HepG2 (cell line): Measurements from ENCODE around the gene ALOX12. TPM values are rescaled to one million over a fixed set of nuclear protein-coding genes. Genes with fewer than 3 reads are reported as not detected.

Experiments
- AHR ChIP-seq: IDR thresholded peaks from 2 replicates; pipeline ENCODE4 v1.6.1; 2018; ENCODE audit warnings: missing genetic modification reagents, missing compliant biosample characterization
- CBX5 ChIP-seq: sonication (generic); formaldehyde crosslinking; IDR thresholded peaks from 2 replicates; pipeline ENCODE4 v1.4.0; 2020; ENCODE audit warnings: missing genetic modification reagents, borderline replicate concordance
- KDM5B ChIP-seq: sonication (generic); formaldehyde crosslinking; IDR thresholded peaks from 2 replicates; pipeline ENCODE4 v1.4.0; 2020; ENCODE audit warnings: missing genetic modification reagents, mild to moderate bottlenecking, borderline replicate concordance
- MAZ ChIP-seq, 2 experiments: sonication (generic) in 1 of 2; formaldehyde crosslinking in 1 of 2; IDR thresholded peaks; 2 replicates each; pipeline versions ENCODE4 v1.5.0 to v1.6.1; 2012 to 2020; ENCODE audit warnings: low read depth in 2 of 2, mild to moderate bottlenecking in 2 of 2, borderline replicate concordance in 1 of 2, improper control_type of control experiment in 1 of 2, low read length in 1 of 2, missing genetic modification reagents in 1 of 2, moderate library complexity in 1 of 2
- NCOA2 ChIP-seq: sonication (generic); formaldehyde crosslinking; IDR thresholded peaks from 2 replicates; pipeline ENCODE4 v1.8.0; 2022; ENCODE audit warnings: inconsistent platforms
- RFXANK ChIP-seq: IDR thresholded peaks from 2 replicates; pipeline ENCODE4 v1.6.1; 2016
- SPEN ChIP-seq: sonication (generic); formaldehyde crosslinking; IDR thresholded peaks from 2 replicates; pipeline ENCODE4 v1.5.1; 2020; ENCODE audit warnings: low read depth, mild to moderate bottlenecking, missing genetic modification reagents
- SRY ChIP-seq: sonication (generic); formaldehyde crosslinking; IDR thresholded peaks from 2 replicates; pipeline ENCODE4 v1.8.0; 2022; ENCODE audit warnings: mild to moderate bottlenecking, missing genetic modification reagents
- TBP ChIP-seq: sonication (generic); formaldehyde crosslinking; IDR thresholded peaks from 2 replicates; pipeline ENCODE4 v1.5.0; 2020; ENCODE audit warnings: missing genetic modification reagents
- ZC3H13 ChIP-seq: sonication (generic); formaldehyde crosslinking; IDR thresholded peaks from 2 replicates; pipeline ENCODE4 v1.8.1; 2023; ENCODE audit warnings: mild to moderate bottlenecking, missing genetic modification reagents, moderate library complexity
- ZNF879 ChIP-seq: sonication (generic); formaldehyde crosslinking; IDR thresholded peaks from 2 replicates; pipeline ENCODE4 v1.8.1; 2023; ENCODE audit warnings: missing genetic modification reagents
- polyA plus RNA-seq, 8 experiments: library from polyadenylated mRNA; depleted of rRNA in 3 of 8; stranded (reverse) in 7 of 8; unstranded in 1 of 8; fragments of >200 nt; fragmentation: Illumina TruSeq in 4 of 8; extraction: Trizol in 4 of 8; gene quantifications; 2 replicates each; pipeline versions ENCODE4 v1.2.1 to v1.2.3, GENCODE V29; 2011 to 2016; ENCODE audit warnings: low read depth in 4 of 8, missing spikeins in 1 of 8, mixed read lengths in 1 of 8; ENCODE audit not compliant: insufficient read depth in 1 of 8
- total RNA-seq, 5 experiments: library from RNA; depleted of rRNA; stranded (reverse); fragments of >200 nt; fragmentation: Illumina TruSeq; extraction: Trizol; gene quantifications; 2 replicates each; pipeline ENCODE4 v1.2.3, GENCODE V29; 2016; ENCODE audit warnings: low read depth in 1 of 5
- TF ChIP-seq, protein P1 (sequence below): sonication (generic); formaldehyde crosslinking; IDR thresholded peaks from 2 replicates; pipeline ENCODE4 v1.5.0; 2020; ENCODE audit warnings: mild to moderate bottlenecking, missing genetic modification reagents
- TF ChIP-seq, protein P2 (sequence below): IDR thresholded peaks from 2 replicates; pipeline ENCODE4 v1.4.0; 2020; ENCODE audit warnings: mild to moderate bottlenecking, missing genetic modification reagents
- TF ChIP-seq, protein P3 (sequence below): sonication (generic); formaldehyde crosslinking; IDR thresholded peaks from 2 replicates; pipeline ENCODE4 v1.4.0; 2020; ENCODE audit warnings: missing genetic modification reagents

ALOX12 gene
- total and polyA plus RNA-seq, 2 of the 13 experiments (the other 11 are each of a cell fraction or from before 2014, with no cell fraction given) = not detected

DNA sequence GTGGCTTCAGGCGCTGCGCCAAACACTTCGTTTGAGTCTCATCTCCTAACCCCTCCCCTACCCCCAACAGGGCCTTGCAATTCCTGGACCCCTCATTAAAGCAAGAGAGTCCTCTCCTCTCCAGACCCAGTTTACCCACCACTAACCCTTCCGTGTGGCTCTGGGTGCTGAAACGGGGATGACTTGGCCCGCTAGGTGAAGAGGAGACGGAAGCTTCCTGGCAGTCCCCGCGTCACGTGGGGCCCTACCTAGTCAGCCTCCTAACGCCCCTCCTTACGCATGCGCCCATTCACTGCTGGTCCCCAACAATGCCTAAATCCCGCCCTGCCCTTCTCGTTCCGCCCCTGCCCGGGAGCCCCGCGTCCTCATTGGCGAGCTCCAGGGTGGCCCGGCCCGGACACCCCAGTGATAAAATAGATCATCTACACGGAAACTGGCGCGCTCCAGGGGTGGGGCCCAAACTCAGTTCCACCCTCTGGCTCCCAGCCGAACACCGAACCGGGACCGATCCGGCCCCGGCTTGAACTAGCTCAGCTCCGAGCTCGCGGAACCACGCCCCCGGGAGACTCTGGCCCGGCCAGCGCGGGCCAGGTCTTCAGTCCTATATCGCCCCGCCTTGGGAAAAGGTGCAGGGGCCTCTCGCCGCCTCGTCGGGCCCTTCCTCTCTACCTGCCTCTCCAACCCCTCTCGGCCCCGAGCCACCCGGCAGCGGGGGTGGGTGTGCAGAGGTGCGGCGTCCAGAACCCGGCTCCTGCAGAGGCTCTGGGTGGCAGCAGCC is 39.9 kb downstream of the ALOX12 start, which contains the start of gene SLC16A13 (continued):
- TF ChIP-seq, protein P1, sequence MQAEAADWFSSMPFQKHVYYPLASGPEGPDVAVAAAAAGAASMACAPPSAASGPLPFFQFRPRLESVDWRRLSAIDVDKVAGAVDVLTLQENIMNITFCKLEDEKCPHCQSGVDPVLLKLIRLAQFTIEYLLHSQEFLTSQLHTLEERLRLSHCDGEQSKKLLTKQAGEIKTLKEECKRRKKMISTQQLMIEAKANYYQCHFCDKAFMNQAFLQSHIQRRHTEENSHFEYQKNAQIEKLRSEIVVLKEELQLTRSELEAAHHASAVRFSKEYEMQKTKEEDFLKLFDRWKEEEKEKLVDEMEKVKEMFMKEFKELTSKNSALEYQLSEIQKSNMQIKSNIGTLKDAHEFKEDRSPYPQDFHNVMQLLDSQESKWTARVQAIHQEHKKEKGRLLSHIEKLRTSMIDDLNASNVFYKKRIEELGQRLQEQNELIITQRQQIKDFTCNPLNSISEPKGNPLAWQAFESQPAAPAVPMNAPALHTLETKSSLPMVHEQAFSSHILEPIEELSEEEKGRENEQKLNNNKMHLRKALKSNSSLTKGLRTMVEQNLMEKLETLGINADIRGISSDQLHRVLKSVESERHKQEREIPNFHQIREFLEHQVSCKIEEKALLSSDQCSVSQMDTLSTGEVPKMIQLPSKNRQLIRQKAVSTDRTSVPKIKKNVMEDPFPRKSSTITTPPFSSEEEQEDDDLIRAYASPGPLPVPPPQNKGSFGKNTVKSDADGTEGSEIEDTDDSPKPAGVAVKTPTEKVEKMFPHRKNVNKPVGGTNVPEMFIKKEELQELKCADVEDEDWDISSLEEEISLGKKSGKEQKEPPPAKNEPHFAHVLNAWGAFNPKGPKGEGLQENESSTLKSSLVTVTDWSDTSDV (CRISPR knock-in tag) = peak; percentile 77; the same call in 1 of the 2 replicates
- TF ChIP-seq RFXANK (CRISPR knock-in tag) = 0 out of 2 replicates have a peak, but pooled peaks have one; percentile 53
- no peak for TF ChIP-seq ZNF879 (CRISPR knock-in tag)
- TF ChIP-seq ZC3H13 (CRISPR knock-in tag) = 0 out of 2 replicates have a peak, but pooled peaks have one; percentile 29
- TF ChIP-seq CBX5 (CRISPR knock-in tag) = peak; percentile 23; the same call in 1 of the 2 replicates
- TF ChIP-seq KDM5B (CRISPR knock-in tag) = peak; percentile 66; the same call in 1 of the 2 replicates
- TF ChIP-seq AHR (CRISPR knock-in tag) = peak; percentile 72
- peak; percentile 13; the same call in 1 of the 2 replicates for TF ChIP-seq NCOA2 (CRISPR knock-in tag)
- TF ChIP-seq, protein P2, sequence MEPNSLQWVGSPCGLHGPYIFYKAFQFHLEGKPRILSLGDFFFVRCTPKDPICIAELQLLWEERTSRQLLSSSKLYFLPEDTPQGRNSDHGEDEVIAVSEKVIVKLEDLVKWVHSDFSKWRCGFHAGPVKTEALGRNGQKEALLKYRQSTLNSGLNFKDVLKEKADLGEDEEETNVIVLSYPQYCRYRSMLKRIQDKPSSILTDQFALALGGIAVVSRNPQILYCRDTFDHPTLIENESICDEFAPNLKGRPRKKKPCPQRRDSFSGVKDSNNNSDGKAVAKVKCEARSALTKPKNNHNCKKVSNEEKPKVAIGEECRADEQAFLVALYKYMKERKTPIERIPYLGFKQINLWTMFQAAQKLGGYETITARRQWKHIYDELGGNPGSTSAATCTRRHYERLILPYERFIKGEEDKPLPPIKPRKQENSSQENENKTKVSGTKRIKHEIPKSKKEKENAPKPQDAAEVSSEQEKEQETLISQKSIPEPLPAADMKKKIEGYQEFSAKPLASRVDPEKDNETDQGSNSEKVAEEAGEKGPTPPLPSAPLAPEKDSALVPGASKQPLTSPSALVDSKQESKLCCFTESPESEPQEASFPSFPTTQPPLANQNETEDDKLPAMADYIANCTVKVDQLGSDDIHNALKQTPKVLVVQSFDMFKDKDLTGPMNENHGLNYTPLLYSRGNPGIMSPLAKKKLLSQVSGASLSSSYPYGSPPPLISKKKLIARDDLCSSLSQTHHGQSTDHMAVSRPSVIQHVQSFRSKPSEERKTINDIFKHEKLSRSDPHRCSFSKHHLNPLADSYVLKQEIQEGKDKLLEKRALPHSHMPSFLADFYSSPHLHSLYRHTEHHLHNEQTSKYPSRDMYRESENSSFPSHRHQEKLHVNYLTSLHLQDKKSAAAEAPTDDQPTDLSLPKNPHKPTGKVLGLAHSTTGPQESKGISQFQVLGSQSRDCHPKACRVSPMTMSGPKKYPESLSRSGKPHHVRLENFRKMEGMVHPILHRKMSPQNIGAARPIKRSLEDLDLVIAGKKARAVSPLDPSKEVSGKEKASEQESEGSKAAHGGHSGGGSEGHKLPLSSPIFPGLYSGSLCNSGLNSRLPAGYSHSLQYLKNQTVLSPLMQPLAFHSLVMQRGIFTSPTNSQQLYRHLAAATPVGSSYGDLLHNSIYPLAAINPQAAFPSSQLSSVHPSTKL (CRISPR knock-in tag) = peak; percentile 9; the same call in 1 of the 2 replicates
- TF ChIP-seq SRY = 0 out of 2 replicates have a peak, but pooled peaks have one; percentile 10
- peak; percentile 77 for TF ChIP-seq SPEN
- no peak for TF ChIP-seq TBP (CRISPR knock-in tag)
- TF ChIP-seq, protein P3, sequence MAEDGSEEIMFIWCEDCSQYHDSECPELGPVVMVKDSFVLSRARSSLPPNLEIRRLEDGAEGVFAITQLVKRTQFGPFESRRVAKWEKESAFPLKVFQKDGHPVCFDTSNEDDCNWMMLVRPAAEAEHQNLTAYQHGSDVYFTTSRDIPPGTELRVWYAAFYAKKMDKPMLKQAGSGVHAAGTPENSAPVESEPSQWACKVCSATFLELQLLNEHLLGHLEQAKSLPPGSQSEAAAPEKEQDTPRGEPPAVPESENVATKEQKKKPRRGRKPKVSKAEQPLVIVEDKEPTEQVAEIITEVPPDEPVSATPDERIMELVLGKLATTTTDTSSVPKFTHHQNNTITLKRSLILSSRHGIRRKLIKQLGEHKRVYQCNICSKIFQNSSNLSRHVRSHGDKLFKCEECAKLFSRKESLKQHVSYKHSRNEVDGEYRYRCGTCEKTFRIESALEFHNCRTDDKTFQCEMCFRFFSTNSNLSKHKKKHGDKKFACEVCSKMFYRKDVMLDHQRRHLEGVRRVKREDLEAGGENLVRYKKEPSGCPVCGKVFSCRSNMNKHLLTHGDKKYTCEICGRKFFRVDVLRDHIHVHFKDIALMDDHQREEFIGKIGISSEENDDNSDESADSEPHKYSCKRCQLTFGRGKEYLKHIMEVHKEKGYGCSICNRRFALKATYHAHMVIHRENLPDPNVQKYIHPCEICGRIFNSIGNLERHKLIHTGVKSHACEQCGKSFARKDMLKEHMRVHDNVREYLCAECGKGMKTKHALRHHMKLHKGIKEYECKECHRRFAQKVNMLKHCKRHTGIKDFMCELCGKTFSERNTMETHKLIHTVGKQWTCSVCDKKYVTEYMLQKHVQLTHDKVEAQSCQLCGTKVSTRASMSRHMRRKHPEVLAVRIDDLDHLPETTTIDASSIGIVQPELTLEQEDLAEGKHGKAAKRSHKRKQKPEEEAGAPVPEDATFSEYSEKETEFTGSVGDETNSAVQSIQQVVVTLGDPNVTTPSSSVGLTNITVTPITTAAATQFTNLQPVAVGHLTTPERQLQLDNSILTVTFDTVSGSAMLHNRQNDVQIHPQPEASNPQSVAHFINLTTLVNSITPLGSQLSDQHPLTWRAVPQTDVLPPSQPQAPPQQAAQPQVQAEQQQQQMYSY = peak; percentile 14; the same call in 1 of the 2 replicates
- TF ChIP-seq MAZ (IDR thresholded peaks at IDR 0.05; ENCODE audit: borderline replicate concordance, low read depth, low read length) = peak; percentile 37; the same call in 1 of the 2 replicates
- no peak; the same call in 1 of the 2 replicates for TF ChIP-seq MAZ (CRISPR knock-in tag; IDR thresholded peaks at IDR 0.05; ENCODE audit: low read depth)
